ENCODE data around the gene PDZRN4.

DNA sequence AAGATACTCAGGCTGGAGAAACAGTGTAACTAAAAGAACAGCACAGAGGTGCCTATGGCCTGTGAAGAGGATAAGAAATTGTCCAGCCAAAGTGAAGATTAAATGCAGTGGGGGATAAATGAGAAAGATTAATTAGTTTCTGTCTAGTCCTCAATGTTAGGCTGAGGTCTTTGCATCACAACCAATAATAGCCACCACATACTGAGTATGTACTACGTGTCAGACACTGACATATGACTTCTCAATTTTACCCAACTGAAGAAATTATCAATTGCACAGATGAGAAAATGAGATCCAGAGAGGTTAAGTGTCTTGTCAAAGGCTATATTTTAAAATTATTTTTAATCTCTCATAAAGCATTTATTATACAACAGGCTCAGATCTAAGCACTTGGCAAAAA lies 285.9 kb downstream of the PDZRN4 start:
- TF ChIP-seq, protein P1, sequence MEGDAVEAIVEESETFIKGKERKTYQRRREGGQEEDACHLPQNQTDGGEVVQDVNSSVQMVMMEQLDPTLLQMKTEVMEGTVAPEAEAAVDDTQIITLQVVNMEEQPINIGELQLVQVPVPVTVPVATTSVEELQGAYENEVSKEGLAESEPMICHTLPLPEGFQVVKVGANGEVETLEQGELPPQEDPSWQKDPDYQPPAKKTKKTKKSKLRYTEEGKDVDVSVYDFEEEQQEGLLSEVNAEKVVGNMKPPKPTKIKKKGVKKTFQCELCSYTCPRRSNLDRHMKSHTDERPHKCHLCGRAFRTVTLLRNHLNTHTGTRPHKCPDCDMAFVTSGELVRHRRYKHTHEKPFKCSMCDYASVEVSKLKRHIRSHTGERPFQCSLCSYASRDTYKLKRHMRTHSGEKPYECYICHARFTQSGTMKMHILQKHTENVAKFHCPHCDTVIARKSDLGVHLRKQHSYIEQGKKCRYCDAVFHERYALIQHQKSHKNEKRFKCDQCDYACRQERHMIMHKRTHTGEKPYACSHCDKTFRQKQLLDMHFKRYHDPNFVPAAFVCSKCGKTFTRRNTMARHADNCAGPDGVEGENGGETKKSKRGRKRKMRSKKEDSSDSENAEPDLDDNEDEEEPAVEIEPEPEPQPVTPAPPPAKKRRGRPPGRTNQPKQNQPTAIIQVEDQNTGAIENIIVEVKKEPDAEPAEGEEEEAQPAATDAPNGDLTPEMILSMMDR (IDR thresholded peaks at IDR 0.05), result no peak
- no peak for TF ChIP-seq POLR2A (IDR thresholded peaks at IDR 0.05)
